ENCODE data around the gene PHLPP1.

The PHLPP1 gene

DNA sequence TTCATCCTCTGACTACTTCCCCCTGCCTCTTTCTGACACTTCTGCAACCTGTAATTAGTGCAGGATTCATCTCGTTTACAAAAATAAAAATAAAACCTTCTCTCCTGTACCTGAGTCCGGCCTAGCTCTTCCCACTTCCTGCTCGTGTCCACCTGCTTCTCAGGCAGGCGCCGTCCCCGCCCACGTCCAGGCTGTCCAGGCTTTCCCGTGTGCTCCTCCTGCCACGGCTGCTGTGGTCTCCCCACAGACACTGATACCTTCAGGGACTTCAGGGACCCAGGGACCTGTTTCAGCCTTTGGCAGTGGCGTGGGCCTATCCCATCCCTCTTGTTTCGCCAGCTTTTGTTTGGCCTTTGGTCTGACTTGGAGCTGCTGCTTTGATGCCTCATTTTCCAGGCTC is 272.5 kb downstream of the PHLPP1 start:
- no peak for DNase-seq

DNA sequence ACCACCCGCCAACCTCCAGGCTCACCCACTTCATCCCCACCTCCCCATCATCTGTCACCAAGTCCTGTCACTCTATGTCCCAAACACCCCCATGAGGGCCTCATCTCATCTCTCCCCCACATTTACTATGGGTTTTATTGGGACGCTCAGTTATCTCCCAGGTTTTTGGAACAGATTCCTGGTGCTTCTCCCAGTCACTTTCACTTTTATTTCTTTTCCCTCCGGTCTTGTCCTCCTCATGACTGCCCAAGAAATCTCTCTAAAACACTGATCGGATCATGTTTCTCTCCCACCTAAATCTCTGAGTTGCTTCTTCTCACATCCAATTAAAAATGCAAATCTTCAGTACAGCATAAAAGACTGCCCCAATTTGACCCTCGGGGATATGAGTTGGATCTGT is 273.1 kb downstream of the PHLPP1 start:
- DNase-seq: no peak

DNA sequence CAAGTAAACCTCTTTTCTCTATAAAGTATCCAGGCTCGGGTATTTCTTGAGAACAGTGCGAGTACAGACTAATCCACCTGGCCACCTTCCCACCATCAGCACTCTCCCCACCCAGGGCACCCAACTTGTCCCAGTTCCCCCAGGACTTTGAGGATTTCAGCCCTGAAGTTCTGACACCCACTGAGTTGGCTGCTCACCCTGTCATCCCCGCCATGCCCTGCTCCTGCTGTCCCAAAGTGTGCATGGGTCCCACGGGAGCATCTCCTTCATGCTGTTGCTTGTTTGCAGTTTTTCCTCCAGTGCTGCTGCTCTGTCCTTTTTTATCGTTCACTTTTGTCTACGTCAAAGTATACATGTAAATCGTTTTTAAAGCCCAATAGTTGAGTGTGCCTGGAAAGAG is 273.9 kb downstream of the PHLPP1 start:
- no peak for DNase-seq

DNA sequence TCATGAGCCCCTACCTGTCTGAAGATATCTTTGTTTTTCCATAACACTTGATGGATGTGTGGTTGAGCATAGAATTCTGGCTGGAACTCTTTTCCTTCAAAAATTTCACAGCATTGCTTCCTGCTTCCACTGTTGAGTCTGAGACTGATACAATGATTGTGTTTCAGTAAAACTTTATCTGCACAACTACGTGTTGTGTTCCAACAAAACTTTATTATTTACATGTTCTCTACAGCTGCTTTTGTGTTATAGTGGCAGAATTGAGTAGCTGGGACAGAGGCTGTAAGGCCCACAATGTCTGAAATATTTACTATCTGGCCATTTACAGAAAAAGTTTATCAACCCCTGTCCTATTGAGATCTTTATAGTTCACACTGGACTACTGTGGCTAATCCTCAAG is 275.3 kb downstream of the PHLPP1 start:
- no peak for DNase-seq

DNA sequence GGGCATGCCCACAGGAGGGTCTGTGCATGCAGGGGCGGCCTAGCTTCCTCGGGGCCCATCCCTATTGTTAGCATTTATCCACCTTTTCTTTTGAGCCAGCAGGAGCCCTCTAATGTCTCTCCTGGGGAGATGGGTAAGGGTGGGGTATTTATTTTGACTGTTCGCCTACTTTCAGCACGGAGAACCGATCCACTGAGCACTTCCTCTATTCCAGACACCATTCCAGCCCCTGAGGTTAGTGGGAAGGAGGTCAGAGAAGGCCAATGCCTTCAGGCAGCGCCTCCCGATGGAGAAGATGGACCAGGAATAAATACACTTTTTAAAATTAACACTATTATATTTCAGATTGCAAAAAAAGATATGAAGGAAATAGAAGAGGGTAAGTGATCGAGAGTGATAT is 276.0 kb downstream of the PHLPP1 start:
- DNase-seq: no peak

DNA sequence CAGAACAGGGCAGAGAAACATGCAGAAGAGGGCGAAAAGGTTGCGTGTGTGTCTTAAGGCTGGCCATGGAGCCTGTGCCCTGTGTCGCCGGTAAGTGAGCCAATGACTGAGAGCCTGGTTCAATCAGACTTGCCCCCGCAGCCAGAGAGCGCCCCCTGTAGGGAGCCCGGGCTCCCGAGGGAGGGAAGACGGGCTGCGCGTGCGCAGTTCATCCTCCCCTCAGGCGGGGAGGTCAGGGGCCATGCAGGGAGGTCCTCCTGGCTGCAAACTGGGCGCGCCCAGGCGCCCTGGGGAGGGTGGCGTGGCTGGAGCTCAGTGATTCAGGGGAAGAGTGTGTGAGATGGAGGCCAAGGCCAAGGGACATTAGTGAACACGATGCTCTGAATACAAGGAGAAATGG is 276.6 kb downstream of the PHLPP1 start:
- DNase-seq: no peak

DNA sequence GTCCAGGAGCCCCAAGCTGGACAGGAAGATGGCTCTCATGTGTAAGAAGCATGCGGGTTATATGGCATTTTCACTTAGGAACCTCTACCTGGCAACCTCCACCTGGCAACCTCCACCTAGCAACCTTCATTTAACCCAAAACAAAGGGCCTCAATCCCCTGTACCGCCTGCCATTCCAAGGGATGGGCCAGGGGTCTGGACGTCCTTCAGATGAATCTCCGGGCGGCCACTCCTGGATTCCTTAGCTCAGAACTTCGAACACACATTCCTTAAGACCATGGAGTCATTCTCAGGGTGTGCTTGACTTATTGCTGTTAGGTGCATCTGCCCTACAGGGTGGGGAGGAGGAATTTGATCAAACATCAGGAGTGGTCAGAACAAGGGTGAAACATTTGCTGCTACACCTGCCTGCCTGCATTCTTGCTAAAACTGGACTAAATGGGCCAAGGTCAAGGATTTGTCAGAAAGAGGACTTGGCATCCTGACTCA is 277.6 kb downstream of the PHLPP1 start:
- DNase-seq: no peak

DNA sequence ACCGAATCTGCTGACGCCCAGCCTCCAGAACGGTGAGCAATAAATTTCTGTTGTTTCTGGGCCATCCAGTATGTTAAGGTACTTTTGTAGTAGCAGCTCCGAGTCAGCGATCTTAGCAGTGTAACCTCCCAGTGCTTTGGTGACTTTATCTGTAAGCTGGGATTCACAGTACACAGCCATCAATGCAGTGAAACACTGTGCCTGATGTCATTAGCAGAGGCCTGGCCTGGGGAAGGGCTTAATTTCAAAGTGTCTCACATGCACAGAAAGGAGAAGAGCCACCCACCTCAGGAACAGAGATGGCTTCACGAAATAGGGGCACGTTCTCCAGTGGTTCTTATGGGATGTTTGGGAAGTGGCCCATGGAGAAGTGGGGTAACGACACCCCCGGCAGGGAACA is 281.2 kb downstream of the PHLPP1 start:
- DNase-seq: peak; percentile 3

DNA sequence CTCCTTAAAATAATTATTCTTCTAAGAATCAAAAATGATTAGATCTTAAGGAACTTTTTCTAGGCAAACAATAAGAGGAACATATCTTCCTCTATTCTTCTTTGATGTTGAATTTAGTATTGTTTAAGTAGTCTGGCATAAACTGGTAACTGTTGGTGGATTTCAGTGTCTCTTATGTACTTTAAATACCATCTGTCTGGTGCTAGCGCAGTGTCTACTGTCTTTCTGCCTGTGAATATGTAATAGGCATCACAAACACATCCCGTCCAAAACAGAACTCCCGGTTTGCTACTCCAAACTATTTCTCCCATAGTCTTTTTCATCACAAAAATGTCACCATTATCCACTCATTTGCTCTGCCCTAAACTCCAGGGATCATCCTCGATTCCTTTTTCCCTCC is 281.7 kb downstream of the PHLPP1 start:
- no peak for DNase-seq

DNA sequence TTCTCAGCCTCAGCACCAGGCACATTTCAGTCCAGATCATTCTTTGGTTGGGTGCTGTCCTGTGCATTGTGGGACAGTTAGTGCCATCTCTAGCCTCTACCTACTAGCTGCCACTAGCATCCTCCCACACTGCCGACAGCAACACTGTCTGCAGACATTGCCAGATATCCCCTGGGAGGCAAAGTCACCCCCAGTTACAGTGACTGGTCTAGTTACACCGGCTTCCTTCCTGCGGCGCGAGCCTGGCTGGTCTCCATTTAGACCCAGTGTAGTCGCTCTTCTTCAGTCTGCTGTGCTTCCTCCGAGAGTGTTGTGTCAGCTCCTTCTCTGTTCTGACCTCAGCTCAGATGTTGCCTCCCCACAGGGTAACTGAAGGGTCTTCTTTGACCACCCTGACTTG is 283.1 kb downstream of the PHLPP1 start:
- DNase-seq: no peak

DNA sequence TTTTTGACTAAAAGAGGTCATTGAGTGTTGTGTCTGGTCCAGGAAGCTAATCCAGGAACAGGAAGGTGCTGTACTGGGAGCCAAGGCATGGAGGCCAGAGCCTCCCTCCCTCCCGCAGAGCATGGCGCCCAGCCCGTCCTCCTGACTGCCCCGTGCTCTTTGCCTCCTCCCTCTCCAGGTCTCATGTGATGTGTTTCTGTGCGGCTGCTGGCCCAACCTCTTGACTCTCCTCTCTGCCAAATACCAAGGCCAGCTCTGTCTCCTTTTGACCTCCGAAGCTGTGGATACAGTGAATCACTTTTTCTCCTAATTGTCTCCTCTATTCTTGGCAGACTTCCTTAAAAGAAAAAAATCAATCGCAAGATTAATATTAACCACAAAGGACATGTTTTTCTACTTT is 284.1 kb downstream of the PHLPP1 start:
- DNase-seq: no peak

DNA sequence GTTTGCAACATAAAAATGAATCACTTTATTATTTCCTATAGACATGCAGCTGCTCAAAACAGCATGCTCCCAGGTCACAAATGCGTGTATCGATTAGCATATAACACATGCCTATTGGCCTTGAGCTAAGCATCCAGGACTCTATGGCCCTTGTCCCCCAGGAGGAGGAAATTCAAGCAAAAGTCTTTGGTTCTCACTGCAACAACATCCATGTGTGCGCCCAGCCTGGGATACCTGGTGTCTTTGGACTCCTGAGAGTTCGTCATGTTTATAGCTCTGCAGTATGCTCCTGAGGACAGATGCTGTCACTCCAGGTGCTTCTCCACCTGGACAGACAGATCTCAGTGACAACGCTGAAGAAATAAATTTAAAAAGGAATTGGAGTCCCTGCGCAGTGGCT is 284.6 kb downstream of the PHLPP1 start:
- no peak for DNase-seq

DNA sequence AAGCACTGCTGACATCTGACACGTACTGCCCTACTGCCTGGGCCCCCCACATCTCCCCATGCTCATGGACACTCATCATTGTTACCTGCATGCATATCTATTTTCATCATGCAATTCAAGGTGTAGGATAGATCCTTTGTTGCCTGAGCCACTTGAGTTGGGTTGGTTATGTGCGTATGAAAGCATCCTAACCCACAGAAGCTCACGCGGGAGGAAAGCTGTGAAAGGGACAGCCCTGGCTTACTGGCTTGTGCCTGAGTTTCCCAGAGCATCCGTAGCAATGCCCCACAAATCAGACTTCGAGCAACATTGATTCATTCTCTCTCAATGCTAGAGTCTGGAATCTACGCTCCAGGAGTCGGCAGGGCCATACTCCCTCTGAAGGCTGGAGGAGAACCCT is 285.5 kb downstream of the PHLPP1 start:
- no peak for DNase-seq

DNA sequence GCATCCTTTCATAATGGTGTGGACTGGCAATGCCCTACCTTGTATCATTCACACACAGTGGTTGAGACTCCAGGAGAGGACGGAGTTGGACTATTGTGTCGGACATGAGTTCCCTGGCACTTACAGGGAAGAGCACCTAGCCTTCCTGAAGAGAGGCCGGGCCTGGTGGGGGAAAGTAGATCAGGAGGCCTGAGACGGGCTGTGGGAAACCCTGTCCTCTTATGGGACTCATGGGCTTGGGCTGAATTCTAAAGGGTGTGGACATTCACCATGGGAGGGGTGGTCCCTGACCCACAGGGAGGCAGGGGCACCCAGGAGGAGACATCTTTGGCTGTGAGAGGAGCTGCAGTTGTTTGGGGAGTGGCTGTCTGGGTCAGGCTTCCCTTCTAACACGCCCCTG is 286.5 kb downstream of the PHLPP1 start:
- DNase-seq: no peak

DNA sequence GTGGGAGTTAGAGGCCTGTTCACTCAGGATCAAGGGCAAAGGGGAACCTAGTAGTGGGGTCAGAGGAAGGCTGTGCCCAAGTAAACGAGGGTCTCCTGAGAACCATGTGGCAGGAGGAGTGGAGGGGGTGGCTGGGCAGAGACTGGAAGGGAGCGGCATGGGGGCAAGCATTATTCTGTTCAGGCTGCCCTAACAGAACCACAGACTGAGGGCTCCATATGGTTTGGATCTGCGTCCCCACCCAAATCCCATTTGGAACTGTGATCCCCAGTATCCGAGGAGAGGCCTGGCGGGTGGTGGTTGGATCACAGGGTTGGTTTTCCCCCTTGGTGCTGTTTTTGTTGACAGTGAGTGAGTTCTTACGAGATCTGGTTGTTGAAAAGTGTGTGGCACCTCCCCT is 287.0 kb downstream of the PHLPP1 start:
- no peak for DNase-seq

DNA sequence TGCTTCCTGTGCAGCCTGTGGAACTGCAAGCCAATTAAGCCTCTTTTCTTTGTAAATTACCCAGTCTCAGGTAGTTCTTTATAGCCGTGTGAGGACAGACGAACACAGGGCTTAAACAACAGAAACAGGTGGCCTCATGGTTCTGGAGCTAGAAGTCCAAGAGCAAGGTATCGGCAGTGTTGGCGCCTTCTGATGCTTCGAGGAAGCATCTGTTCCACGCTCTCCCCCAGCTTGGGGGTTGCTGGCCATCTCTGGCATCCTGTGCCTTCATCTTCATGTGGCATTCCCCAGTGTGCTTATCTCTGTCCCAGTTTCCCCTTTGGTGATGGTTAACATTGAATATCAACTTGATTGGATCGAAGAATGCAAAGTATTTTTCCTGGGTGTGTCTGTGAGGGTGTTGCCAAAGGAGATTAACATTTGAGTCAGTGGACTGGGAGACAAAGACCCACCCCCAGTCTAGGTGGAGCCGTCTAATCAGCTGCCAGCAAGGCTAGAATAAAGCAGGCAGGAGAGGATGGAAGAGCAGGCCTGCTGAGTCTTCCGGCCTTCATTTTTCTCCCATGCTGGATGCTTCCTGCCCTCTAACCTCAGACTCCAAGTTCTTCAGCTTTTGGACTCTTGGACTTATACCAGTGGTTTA is 287.6 kb downstream of the PHLPP1 start:
- no peak for DNase-seq

DNA sequence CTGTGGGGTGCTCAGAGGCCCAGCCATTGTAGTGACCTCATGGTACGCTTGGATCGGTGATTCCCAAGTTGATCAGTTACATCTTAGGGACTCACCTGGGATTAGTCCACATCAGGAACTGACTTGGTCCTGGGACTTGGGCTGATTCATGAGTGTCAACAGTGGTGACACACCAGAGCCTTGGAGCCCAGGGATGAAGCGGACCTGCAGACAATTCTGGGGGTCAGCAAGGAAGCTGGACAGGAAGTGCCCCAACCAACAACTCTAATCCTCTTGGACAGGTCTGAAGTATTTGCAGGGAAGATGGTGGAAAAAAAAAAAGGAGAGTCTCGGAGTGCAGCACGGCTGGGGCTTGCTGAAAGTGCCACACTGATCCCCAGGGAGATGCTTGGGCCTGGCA is 288.6 kb downstream of the PHLPP1 start:
- DNase-seq: no peak

DNA sequence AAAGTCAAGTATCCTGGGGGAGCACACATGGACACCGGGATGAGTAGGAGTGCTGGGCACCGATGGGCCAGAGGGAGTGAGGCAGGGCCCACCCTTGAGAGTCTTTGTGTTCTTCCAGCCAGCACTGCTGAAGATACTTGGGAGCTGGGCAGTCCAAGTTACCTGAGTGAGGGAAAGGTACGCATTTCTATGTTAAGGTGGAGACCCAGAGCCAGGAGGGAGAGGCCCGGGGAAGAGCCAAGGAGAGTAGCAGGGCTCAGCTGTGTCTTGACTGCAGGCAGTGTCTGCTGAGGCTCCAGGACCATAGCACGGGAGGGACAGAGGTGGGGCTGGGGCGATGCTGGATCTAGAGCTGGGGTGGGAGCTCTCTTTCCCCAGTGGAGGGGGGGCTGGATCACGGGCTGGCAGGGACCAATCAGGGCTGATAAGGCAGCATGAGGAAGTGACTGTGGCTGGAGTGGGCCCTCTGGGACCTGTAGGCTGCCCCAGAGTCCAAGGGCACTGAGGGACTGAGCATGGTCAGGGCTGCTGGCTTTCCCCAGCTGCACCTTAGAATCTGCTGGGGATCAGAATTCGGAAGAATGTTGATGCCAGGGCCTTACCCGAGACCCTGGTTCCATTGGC is 289.2 kb downstream of the PHLPP1 start:
- DNase-seq: no peak

DNA sequence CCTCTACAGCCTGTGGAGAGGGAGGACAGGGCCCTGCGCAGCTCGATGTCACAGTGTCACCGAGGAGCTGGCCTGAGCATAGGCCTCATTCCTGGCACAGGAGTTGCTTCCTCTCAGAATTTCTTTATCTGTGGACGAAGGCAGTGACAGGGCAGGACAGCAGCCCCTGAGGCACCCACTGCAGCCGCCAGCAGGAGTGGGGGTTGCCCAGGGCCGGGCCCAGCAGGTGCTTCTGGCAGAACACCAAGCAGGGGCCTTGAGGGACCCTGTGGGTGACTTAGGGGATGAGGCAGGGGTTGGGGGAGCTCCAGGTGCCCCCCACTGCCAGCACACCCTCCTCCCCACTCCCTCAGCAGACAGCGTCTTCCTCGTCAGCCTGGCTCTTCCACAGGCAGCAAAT is 290.0 kb downstream of the PHLPP1 start:
- no peak for DNase-seq

DNA sequence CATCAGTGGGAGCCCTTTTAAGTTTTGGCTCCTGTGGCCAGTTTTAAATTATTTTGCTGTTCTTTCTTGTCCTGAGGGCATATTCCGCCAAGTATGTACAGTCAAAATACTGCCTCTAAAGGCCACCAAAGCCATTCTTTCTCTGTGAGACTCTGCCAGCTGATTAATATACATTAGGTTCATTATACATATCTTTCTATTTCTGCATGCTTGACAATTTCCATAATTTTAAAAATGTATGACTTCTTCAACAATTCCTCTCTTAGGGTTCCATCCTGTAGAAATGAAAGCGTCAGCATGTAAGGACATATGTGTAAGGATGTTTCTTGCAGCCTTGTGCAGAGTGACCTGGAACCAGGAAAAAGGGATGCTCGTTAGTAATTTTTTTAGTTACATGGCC is 291.9 kb downstream of the PHLPP1 start:
- DNase-seq: no peak

DNA sequence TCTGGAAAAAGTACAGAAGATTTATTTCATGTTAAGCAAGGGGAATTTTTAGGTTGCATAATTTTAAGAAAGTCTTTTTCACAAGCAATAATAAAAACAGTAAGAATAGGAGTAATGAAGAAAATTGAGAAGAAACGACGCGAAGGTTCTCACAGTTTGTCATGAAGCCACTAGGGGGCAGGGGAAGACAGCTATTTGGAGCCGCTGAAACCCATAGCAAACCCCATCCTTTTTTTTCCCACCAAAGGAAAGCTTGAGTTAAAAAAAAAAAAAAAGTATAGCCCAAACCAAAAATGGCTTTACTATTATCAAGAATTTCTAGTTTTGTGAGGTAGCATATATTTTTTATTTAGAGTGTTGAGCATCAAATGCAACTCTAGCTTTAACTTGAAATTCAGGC is 300.9 kb downstream of the PHLPP1 start:
- DNase-seq: peak; percentile 74

DNA sequence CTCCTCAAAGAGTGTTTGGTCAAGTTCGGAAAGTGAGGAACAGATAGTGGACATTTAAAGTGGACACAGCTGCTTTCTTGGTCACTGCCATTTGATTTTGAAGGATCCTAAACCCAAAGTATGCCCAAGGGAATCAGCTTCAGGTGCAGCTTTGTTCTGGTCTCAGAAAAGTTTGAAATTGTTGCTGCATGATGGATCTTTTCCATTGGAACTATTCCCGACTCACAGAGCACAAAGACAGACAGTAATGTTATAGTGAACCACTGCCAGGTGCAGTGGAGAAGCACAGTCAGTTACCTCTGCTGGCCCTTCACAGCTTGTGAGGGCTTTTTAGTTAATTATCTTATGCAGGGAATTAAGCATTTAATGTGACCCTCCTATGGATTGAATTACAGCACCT is 301.7 kb downstream of the PHLPP1 start:
- no peak for DNase-seq

DNA sequence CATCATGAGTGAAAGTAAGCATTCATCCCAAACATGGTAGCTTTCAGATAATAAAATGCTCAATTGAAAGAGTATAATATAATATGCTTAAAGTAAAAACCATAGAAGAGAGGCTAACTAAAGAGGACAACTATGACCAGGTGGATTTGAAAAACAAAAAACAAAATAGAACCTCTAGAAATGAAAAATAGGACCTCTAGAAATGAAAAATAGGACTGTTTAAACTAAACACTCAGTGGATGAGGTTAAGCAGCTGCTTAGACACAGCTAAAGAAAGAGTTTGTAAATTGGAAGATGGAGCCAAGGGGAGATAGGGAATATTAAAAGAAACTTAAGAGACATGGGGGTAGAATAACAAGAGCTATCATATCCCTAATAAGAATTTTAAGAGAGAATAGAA is 302.6 kb downstream of the PHLPP1 start:
- DNase-seq: no peak

DNA sequence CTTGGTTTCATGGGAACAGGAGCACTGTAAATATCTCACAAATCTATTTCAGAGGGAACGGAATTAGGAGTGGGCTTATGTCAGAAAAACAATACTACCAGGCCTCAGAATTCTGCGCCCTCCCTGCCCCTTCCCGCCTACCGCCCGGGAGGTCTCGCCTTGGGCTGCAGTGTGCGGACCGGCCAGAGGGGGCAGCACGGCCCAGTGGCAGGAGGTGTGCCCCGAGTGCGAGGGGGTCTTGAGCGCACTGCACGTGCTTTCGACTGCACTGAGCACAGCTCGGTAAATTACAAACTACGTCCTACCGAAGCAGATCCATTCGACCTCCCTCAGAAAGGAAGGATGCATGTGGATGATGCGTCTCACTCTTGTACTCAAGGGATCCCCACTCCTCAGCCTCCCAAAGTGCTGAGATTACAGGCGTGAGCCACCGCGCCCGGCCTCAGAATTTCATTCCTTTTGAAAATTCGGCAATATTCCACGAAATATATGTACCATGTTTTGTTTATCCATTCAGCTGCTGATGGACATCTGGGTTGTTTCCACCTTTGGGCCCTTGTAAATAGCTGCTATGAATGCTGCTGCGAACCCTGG is 307.2 kb downstream of the PHLPP1 start:
- no peak for DNase-seq
